Measurements from ENCODE around the gene FAM170A. TPM values are rescaled to one million over a fixed set of nuclear protein-coding genes. Genes with fewer than 3 reads are reported as not detected.

The FAM170A gene, protein sequence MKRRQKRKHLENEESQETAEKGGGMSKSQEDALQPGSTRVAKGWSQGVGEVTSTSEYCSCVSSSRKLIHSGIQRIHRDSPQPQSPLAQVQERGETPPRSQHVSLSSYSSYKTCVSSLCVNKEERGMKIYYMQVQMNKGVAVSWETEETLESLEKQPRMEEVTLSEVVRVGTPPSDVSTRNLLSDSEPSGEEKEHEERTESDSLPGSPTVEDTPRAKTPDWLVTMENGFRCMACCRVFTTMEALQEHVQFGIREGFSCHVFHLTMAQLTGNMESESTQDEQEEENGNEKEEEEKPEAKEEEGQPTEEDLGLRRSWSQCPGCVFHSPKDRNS
- total RNA-seq (2022; extraction: Qiagen RNA extraction; ENCODE audit: low read depth), result not detected in 5 replicates

DNA sequence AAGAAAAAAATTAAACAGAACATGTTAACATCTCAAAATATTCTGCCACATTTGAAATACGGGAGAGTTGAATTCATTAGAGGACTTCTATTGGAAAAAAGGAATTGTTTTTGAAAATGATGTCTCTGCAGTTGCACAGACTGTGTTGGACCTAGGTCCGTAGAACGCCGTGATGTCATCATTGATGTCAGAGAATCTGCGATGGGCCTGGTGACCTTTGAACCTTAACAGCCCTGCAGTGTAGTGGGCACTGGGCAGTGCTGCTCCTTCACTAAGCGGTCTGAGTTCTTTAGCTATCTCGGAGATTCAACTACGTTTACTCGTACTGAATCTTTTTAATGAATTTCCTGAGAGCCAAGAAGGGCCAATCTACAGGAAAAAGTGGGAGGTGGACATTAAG is at the start of gene FAM170A:
Gene FAM170A, plus strand, starts transcription at position 220 of the 400 bp plus-strand sequence. CDS start 211 bp downstream, outside the sequence.

Other genes with a start within 250 kb of the FAM170A start
- gene HSD17B4, start 177.1 kb upstream of the FAM170A start, total RNA-seq (2022; extraction: Qiagen RNA extraction; ENCODE audit: low read depth), result 56.2 to 62.5 TPM (median 58.6 TPM) in 5 replicates

All from A549 treated with GW870086 at 1 μM for 4 hours (cell line).